Activated T-helper 1 cell treated with anti-CD3 and anti-CD28 coated beads, Interleukin-12 subunit alpha, Interleukin-12 subunit beta, Interleukin-2, Interleukin-4 antibody, amounts not matched to agents 30 ng/mL and 10 ng/mL and 1 ng/mL, durations not matched to agents 14 hours and 24 hours and 36 hours (primary cell): ENCODE results near the gene TBL1X. TPM values are rescaled to one million over a fixed set of nuclear protein-coding genes. Genes with fewer than 3 reads are reported as not detected.
A peak's percentile ranks its signal among the peaks of the same experiment; 100 is the strongest.

Experiments
- DNase-seq: peaks from one replicate; pipeline ENCODE4 v3.0.0; 2021; ENCODE audit warnings: low spot score
- H3K27ac Mint-ChIP-seq: one replicate; pipeline ENCODE4 v1.8.0; 2021; ENCODE audit warnings: mild to moderate bottlenecking, mixed read lengths
- H3K27me3 Mint-ChIP-seq: one replicate; pipeline ENCODE4 v1.8.0; 2022; ENCODE audit warnings: mild to moderate bottlenecking, moderate library complexity, mixed read lengths; ENCODE audit not compliant: insufficient read depth
- H3K36me3 Mint-ChIP-seq: one replicate; pipeline ENCODE4 v1.8.0; 2021; ENCODE audit warnings: low read depth, mixed read lengths
- H3K4me1 Mint-ChIP-seq: one replicate; pipeline ENCODE4 v1.8.0; 2021; ENCODE audit warnings: low read depth, mixed read lengths
- H3K4me3 Mint-ChIP-seq: one replicate; pipeline ENCODE4 v1.8.0; 2021; ENCODE audit warnings: mild to moderate bottlenecking, moderate library complexity, mixed read lengths
- H3K9me3 Mint-ChIP-seq: one replicate; pipeline ENCODE4 v1.8.0; 2021; ENCODE audit warnings: mixed read lengths
- intact Hi-C: fragments of 100-400 bp; cut with micrococcal nuclease; formaldehyde crosslinking; loops from one replicate; pipeline ENCODE4 v1.15.1; 2024
- total RNA-seq: library from RNA; stranded (reverse); gene quantifications from 2 replicates; pipeline ENCODE4 v1.2.3, GENCODE V29; 2022

TBL1X gene
- total RNA-seq, 1 donor from 2014 or later: 24.0 TPM

- intact Hi-C loops: no loop called here
- no peak overlapping the region for H3K27ac Mint-ChIP-seq
- no peaks in the 10 kb centered on the region for H3K9me3 Mint-ChIP-seq
- no peak for DNase-seq
- no peak overlapping the region for H3K4me3 Mint-ChIP-seq
- H3K27me3 Mint-ChIP-seq: no peaks in the 10 kb centered on the region
- H3K4me1 Mint-ChIP-seq: peaks cover 21% of the 10 kb centered on the region
- H3K36me3 Mint-ChIP-seq: peaks cover 12% of the 10 kb centered on the region
Observed at GRCh38 chrX:9516635-9517034, 51.8 kb downstream of the TBL1X start.

- no peak for DNase-seq
- Mint-ChIP-seq H3K4me1 (peaks cover 21% of the 10 kb centered on the region), H3K4me3 (no peak overlapping the region), H3K27ac (no peak overlapping the region), H3K27me3 (no peaks in the 10 kb centered on the region), H3K36me3 (peaks cover 9% of the 10 kb centered on the region), H3K9me3 (no peaks in the 10 kb centered on the region)
- intact Hi-C loops: no loop called here
Observed at GRCh38 chrX:9518051-9518450, 53.2 kb downstream of the TBL1X start.

GRCh38 chrX:9518889-9519288 lies 54.0 kb downstream of the TBL1X start:
- Mint-ChIP-seq H3K27ac (no peak overlapping the region), H3K4me3 (no peak overlapping the region), H3K9me3 (no peaks in the 10 kb centered on the region), H3K36me3 (peaks cover 9% of the 10 kb centered on the region), H3K27me3 (no peaks in the 10 kb centered on the region), H3K4me1 (peaks cover 21% of the 10 kb centered on the region)
- intact Hi-C loops: no loop called here
- DNase-seq: no peak

GRCh38 chrX:9519546-9520216 lies 54.8 kb downstream of the TBL1X start:
- Mint-ChIP-seq H3K4me1 (peaks cover 22% of the 10 kb centered on the region), H3K9me3 (no peaks in the 10 kb centered on the region), H3K27ac (no peak overlapping the region), H3K27me3 (no peaks in the 10 kb centered on the region), H3K4me3 (no peak overlapping the region), H3K36me3 (peaks cover 6% of the 10 kb centered on the region)
- intact Hi-C loops: no loop called here
- DNase-seq: no peak

- H3K9me3 Mint-ChIP-seq: no peaks in the 10 kb centered on the region
Observed at GRCh38 chrX:9520217-9520590, 55.3 kb downstream of the TBL1X start.

GRCh38 chrX:9522378-9523155 lies 57.7 kb downstream of the TBL1X start:
- Mint-ChIP-seq H3K27ac (no peak overlapping the region), H3K9me3 (no peaks in the 10 kb centered on the region), H3K4me1 (peaks cover 14% of the 10 kb centered on the region), H3K4me3 (no peak overlapping the region), H3K27me3 (no peaks in the 10 kb centered on the region), H3K36me3 (peaks cover 2% of the 10 kb centered on the region)
- no peak for DNase-seq
- intact Hi-C loops: no loop called here

More at GRCh38 chrX:9520217-9520590, 55.3 kb downstream of the TBL1X start:
- no peak overlapping the region for H3K27ac Mint-ChIP-seq
- peaks cover 20% of the 10 kb centered on the region for H3K4me1 Mint-ChIP-seq
- H3K4me3 Mint-ChIP-seq: no peak overlapping the region
- no peak for DNase-seq
- no peaks in the 10 kb centered on the region for H3K27me3 Mint-ChIP-seq
- peaks cover 5% of the 10 kb centered on the region for H3K36me3 Mint-ChIP-seq
- intact Hi-C loops: no loop called here

GRCh38 chrX:9525511-9526248 lies 60.8 kb downstream of the TBL1X start:
- no peak for DNase-seq
- H3K4me1 Mint-ChIP-seq: peaks cover 17% of the 10 kb centered on the region
- no peaks in the 10 kb centered on the region for H3K27me3 Mint-ChIP-seq
- no peaks in the 10 kb centered on the region for H3K36me3 Mint-ChIP-seq
- H3K27ac Mint-ChIP-seq: peak overlapping the region; percentile 71
- intact Hi-C loops: no loop called here
- H3K4me3 Mint-ChIP-seq: no peak overlapping the region
- no peaks in the 10 kb centered on the region for H3K9me3 Mint-ChIP-seq

- H3K4me3 Mint-ChIP-seq: no peak overlapping the region
- H3K27ac Mint-ChIP-seq: no peak overlapping the region
- no peaks in the 10 kb centered on the region for H3K27me3 Mint-ChIP-seq
- no peaks in the 10 kb centered on the region for H3K36me3 Mint-ChIP-seq
- peaks cover 22% of the 10 kb centered on the region for H3K4me1 Mint-ChIP-seq
- intact Hi-C loops: no loop called here
- H3K9me3 Mint-ChIP-seq: no peaks in the 10 kb centered on the region
- DNase-seq: no peak
Observed at GRCh38 chrX:9526965-9527364, 62.1 kb downstream of the TBL1X start.

- Mint-ChIP-seq H3K27ac (no peak overlapping the region), H3K27me3 (no peaks in the 10 kb centered on the region), H3K4me3 (no peak overlapping the region), H3K4me1 (peaks cover 22% of the 10 kb centered on the region), H3K36me3 (no peaks in the 10 kb centered on the region), H3K9me3 (no peaks in the 10 kb centered on the region)
- DNase-seq: no peak
- intact Hi-C loops: no loop called here
Observed at GRCh38 chrX:9528498-9528897, 63.6 kb downstream of the TBL1X start.

GRCh38 chrX:9529223-9529622 lies 64.4 kb downstream of the TBL1X start:
- no peak overlapping the region for H3K27ac Mint-ChIP-seq
- DNase-seq: no peak
- H3K36me3 Mint-ChIP-seq: no peaks in the 10 kb centered on the region
- intact Hi-C loops: no loop called here
- no peaks in the 10 kb centered on the region for H3K27me3 Mint-ChIP-seq
- no peaks in the 10 kb centered on the region for H3K9me3 Mint-ChIP-seq
- no peak overlapping the region for H3K4me3 Mint-ChIP-seq
- peaks cover 22% of the 10 kb centered on the region for H3K4me1 Mint-ChIP-seq

- peak; percentile 45 for DNase-seq
- no peaks in the 10 kb centered on the region for H3K27me3 Mint-ChIP-seq
- H3K9me3 Mint-ChIP-seq: no peaks in the 10 kb centered on the region
- H3K4me3 Mint-ChIP-seq: peak overlapping the region; percentile 49
- no peaks in the 10 kb centered on the region for H3K36me3 Mint-ChIP-seq
- intact Hi-C loops: loop anchor here (5.0 kb wide), 1 partner anchor 64 kb away; the partner anchor contains the start of gene TBL1X
- H3K27ac Mint-ChIP-seq: peak overlapping the region; percentile 40
- peaks cover 26% of the 10 kb centered on the region for H3K4me1 Mint-ChIP-seq
Observed at GRCh38 chrX:9530848-9531274, 66.0 kb downstream of the TBL1X start.

- Mint-ChIP-seq H3K36me3 (peaks cover 3% of the 10 kb centered on the region), H3K4me1 (peaks cover 22% of the 10 kb centered on the region), H3K4me3 (no peak overlapping the region), H3K9me3 (no peaks in the 10 kb centered on the region), H3K27me3 (no peaks in the 10 kb centered on the region), H3K27ac (no peak overlapping the region)
- intact Hi-C loops: loop anchor here (5.0 kb wide), 1 partner anchor 65 kb away; the partner anchor contains the start of gene TBL1X
- DNase-seq: no peak
Observed at GRCh38 chrX:9532349-9532748, 67.5 kb downstream of the TBL1X start.

GRCh38 chrX:9533611-9534010 lies 68.8 kb downstream of the TBL1X start:
- peaks cover 5% of the 10 kb centered on the region for H3K36me3 Mint-ChIP-seq
- H3K4me1 Mint-ChIP-seq: peaks cover 22% of the 10 kb centered on the region
- no peak overlapping the region for H3K4me3 Mint-ChIP-seq
- H3K27me3 Mint-ChIP-seq: no peaks in the 10 kb centered on the region
- intact Hi-C loops: loop anchor here (5.0 kb wide), 1 partner anchor 66 kb away; the partner anchor contains the start of gene TBL1X
- no peaks in the 10 kb centered on the region for H3K9me3 Mint-ChIP-seq
- no peak overlapping the region for H3K27ac Mint-ChIP-seq
- no peak for DNase-seq
